Omental fat pad (tissue), 4 donors: ENCODE results near the gene AVEN. TPM values are rescaled to one million over a fixed set of nuclear protein-coding genes. Genes with fewer than 3 reads are reported as not detected.

Experiments used
- ATAC-seq: fragments of 150-250 bp; one replicate; pipeline ENCODE4 v1.9.1; 2016; ENCODE audit warnings: mild to moderate bottlenecking, moderate library complexity; ENCODE audit not compliant: low FRiP score
- DNase-seq: peaks from one replicate; pipeline ENCODE4 v3.0.0-alpha.2; 2019; ENCODE audit warnings: low spot score
- CTCF ChIP-seq, 3 donors: fragments of 450-650 bp; IDR thresholded peaks; one replicate each; pipeline ENCODE4 v1.5.1; 2016 to 2017; ENCODE audit warnings: antibody characterized with exemption in 3 of 3, mild to moderate bottlenecking in 3 of 3, moderate library complexity in 2 of 3
- total RNA-seq, 4 donors: library from RNA; depleted of rRNA; stranded (reverse); fragments of >200 nt; gene quantifications; one replicate each; pipeline ENCODE4 v1.1.0, GENCODE V29; 2016

AVEN gene
- total RNA-seq, 4 donors from 2014 or later, result 11.4 to 15.6 (median 14.6) TPM

- no peak for TF ChIP-seq CTCF (IDR thresholded peaks at IDR 0.05)
- no peak for ATAC-seq
- no peak for DNase-seq
Measured at GRCh38 chr15:33956397-33956796, 82.6 kb downstream of the AVEN start.

- DNase-seq (no peak), ATAC-seq (no peak)
- TF ChIP-seq CTCF (IDR thresholded peaks at IDR 0.05), result no peak
Measured at GRCh38 chr15:33955945-33956344, 83.1 kb downstream of the AVEN start.

GRCh38 chr15:33946152-33946551, 92.9 kb downstream of the AVEN start:
- ATAC-seq (no peak), DNase-seq (no peak)
- TF ChIP-seq CTCF (IDR thresholded peaks at IDR 0.05), result no peak

- no peak for TF ChIP-seq CTCF (IDR thresholded peaks at IDR 0.05)
- no peak for ATAC-seq
- DNase-seq, result no peak
Measured at GRCh38 chr15:33941279-33942063, 97.5 kb downstream of the AVEN start.

GRCh38 chr15:33934921-33935320, 104.1 kb downstream of the AVEN start:
- DNase-seq (no peak), ATAC-seq (no peak)
- TF ChIP-seq CTCF (IDR thresholded peaks at IDR 0.05), result no peak

GRCh38 chr15:33934396-33934795, 104.6 kb downstream of the AVEN start:
- no peak for TF ChIP-seq CTCF (IDR thresholded peaks at IDR 0.05)
- ATAC-seq (no peak), DNase-seq (no peak)

- ATAC-seq (no peak), DNase-seq (no peak)
- TF ChIP-seq CTCF (IDR thresholded peaks at IDR 0.05), result no peak
Measured at GRCh38 chr15:33932734-33933133, 106.3 kb downstream of the AVEN start.
